Endometrial microvascular endothelial cells (primary cell): ENCODE results near the gene ESR1. TPM values are rescaled to one million over a fixed set of nuclear protein-coding genes. Genes with fewer than 3 reads are reported as not detected.

Source experiments
- in situ Hi-C: cut with HindIII; loops from 2 replicates; pipeline ENCODE4 v1.10.0; 2017; ENCODE audit warnings: low sequenced_read_pairs, low pct_unique_long_range_greater_than_20kb; ENCODE audit errors: inconsistent ontology term
- total RNA-seq: library from RNA; depleted of rRNA; stranded (reverse); fragments of >200 nt; gene quantifications from one replicate; pipeline ENCODE4 v1.2.3, GENCODE V29; 2015; ENCODE audit errors: inconsistent ontology term

The ESR1 gene
- total RNA-seq = not detected

GRCh38 chr6:151807513-151808370, at the start of gene ESR1:
ESR1 (plus strand) TSS chr6:151807682; CDS start chr6:151807913, 231 bp downstream.
- in situ Hi-C loops = no loop called here

- in situ Hi-C loops = loop anchor here (25.0 kb wide), 1 partner anchor 377 kb away; no protein-coding TSS in a partner anchor
Measured at GRCh38 chr6:151760486-151760885, 47.0 kb upstream of the ESR1 start.

- in situ Hi-C loops = loop anchor here (25.0 kb wide), 1 partner anchor 375 kb away; no protein-coding TSS in a partner anchor
Measured at GRCh38 chr6:151761851-151762250, 45.6 kb upstream of the ESR1 start.

- in situ Hi-C loops = loop anchor here (25.0 kb wide), 1 partner anchor 374 kb away; no protein-coding TSS in a partner anchor
Measured at GRCh38 chr6:151762817-151763216, 44.7 kb upstream of the ESR1 start.

- in situ Hi-C loops = loop anchor here (25.0 kb wide), 1 partner anchor 374 kb away; no protein-coding TSS in a partner anchor
Measured at GRCh38 chr6:151763303-151763702, 44.2 kb upstream of the ESR1 start.

GRCh38 chr6:151763938-151764680, 43.4 kb upstream of the ESR1 start:
- in situ Hi-C loops = loop anchor here (25.0 kb wide), 1 partner anchor 373 kb away; no protein-coding TSS in a partner anchor

GRCh38 chr6:151765444-151765886, 42.0 kb upstream of the ESR1 start:
- in situ Hi-C loops = loop anchor here (25.0 kb wide), 1 partner anchor 372 kb away; no protein-coding TSS in a partner anchor

- in situ Hi-C loops = loop anchor here (25.0 kb wide), 1 partner anchor 365 kb away; no protein-coding TSS in a partner anchor
Measured at GRCh38 chr6:151772446-151772845, 35.0 kb upstream of the ESR1 start.

GRCh38 chr6:151773382-151773781, 34.1 kb upstream of the ESR1 start:
- in situ Hi-C loops = loop anchor here (25.0 kb wide), 1 partner anchor 364 kb away; no protein-coding TSS in a partner anchor

- in situ Hi-C loops = no loop called here
Measured at GRCh38 chr6:151782560-151782959, 24.9 kb upstream of the ESR1 start.

GRCh38 chr6:151783692-151784091, 23.8 kb upstream of the ESR1 start:
- in situ Hi-C loops = no loop called here

GRCh38 chr6:151784441-151785214, 22.9 kb upstream of the ESR1 start:
- in situ Hi-C loops = no loop called here

- in situ Hi-C loops = no loop called here
Measured at GRCh38 chr6:151796842-151797530, 10.5 kb upstream of the ESR1 start.

GRCh38 chr6:151803743-151804142, 3.7 kb upstream of the ESR1 start:
- in situ Hi-C loops = no loop called here

GRCh38 chr6:151804585-151805285, 2.7 kb upstream of the ESR1 start:
- in situ Hi-C loops = no loop called here

GRCh38 chr6:151805286-151805840, 2.1 kb upstream of the ESR1 start:
- in situ Hi-C loops = no loop called here
